22Rv1 (cell line): Measurements from ENCODE around the gene DPY19L1.
"Not testable (repeated sequence)": the region's sequence is repeated elsewhere in the genome, so short reads cannot be mapped to it uniquely, and the experiment has no call there.

Experiments used
- H3K27ac ChIP-seq: fragments of 450-650 bp; 2 replicates; pipeline ENCODE4 v1.5.1; 2017
- ZFX ChIP-seq: fragments of 450-650 bp; IDR thresholded peaks from 2 replicates; pipeline ENCODE4 v1.6.1; 2017; ENCODE audit warnings: antibody characterized with exemption, borderline replicate concordance
- TF ChIP-seq, protein P1 (sequence below): fragments of 450-650 bp; IDR thresholded peaks from 2 replicates; pipeline ENCODE4 v1.5.1; 2017; ENCODE audit warnings: mild to moderate bottlenecking

The DPY19L1 gene

DNA sequence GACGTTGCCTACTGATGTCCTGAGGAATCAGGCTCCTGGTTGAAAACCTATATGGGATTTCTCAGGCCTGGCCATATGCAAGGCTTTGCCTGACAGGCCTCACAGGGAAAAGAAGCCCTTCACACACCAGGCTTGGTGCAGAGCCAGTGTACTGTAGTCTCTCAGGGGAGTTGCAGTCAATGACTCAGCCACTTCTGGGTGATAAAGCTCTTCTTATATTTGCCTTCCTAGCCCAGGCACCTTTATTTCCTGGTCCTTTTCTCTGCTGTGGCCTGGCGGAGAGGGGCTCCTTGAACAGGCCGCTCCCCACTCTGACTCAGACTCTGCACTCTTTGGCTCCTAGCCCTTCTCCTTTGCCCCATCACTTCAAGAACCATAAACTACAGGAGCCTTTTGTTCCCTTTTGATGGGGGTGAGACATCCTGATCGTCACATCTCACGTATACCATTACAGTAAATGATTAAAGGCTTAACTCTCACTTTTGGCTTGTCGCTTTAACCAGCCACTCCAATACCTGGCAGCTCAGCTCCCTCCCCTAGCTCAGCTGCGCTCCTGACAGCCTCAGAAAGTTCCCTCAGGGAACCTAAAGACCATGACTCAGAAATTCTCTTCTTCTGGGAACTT lies 33.5 kb downstream of the DPY19L1 start:
- TF ChIP-seq, protein P1, sequence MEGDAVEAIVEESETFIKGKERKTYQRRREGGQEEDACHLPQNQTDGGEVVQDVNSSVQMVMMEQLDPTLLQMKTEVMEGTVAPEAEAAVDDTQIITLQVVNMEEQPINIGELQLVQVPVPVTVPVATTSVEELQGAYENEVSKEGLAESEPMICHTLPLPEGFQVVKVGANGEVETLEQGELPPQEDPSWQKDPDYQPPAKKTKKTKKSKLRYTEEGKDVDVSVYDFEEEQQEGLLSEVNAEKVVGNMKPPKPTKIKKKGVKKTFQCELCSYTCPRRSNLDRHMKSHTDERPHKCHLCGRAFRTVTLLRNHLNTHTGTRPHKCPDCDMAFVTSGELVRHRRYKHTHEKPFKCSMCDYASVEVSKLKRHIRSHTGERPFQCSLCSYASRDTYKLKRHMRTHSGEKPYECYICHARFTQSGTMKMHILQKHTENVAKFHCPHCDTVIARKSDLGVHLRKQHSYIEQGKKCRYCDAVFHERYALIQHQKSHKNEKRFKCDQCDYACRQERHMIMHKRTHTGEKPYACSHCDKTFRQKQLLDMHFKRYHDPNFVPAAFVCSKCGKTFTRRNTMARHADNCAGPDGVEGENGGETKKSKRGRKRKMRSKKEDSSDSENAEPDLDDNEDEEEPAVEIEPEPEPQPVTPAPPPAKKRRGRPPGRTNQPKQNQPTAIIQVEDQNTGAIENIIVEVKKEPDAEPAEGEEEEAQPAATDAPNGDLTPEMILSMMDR: no peak
- TF ChIP-seq ZFX: no peak

GRCh38 chr7:35003177-35003650 lies 34.1 kb downstream of the DPY19L1 start:
- H3K27ac ChIP-seq: not testable (repeated sequence)

More for the DNA sequence above, 33.5 kb downstream of the DPY19L1 start:
- H3K27ac ChIP-seq: no peak overlapping the region

- H3K27ac ChIP-seq: not testable (repeated sequence)
Observed at GRCh38 chr7:34998335-34998734, 39.0 kb downstream of the DPY19L1 start.

DNA sequence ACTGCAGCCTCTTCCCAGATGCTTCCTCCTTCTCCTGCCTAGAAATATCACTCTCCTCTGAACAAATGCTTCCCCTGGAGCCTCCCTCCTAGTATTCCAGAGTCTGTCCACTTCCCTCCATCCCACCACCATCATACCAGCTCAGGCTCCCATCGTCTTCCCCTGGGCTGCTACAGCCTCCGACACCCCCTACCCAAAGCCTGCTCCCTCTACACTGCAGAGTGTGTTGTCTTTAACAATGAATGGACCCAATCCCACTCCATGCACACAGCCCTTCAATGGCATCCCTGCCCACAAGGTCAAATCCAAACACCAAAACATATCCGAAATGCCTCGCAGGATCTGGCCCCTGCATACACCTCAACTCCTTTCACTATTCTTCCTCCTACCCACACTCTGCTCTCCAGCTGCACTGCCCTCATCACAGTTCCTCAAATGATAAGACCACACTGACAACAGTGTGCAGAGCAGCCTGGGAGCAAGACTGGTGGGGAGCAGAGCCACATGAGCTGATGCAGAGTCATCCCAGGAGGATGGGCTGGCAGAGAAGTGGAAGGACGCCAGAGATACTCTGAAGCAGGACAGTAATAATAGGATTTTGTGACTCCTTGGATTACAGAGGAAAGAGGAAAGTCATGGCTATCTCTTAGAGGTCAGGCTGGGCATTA lies 40.7 kb downstream of the DPY19L1 start:
- H3K27ac ChIP-seq: not testable (repeated sequence)

DNA sequence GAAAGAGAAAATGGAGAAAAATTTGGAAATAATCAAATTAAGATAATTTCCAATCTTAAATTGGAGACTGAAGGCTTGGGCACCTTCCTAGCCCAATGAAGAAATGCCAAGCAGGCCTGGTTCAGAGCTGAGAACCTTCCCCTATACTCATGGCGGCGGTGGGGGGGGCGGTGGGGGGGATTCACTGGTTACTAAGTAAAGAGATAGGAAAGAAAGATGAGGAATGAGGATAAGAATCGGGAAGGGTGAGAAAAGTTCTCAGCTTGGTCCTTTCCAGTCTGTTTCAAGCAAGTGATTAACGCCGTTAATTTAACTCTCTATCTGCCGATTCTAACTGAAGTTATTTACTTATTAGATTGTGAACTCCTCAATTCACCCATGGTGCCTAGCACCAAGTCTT lies 41.5 kb downstream of the DPY19L1 start:
- TF ChIP-seq, protein P1: no peak
- TF ChIP-seq ZFX: no peak
- no peak overlapping the region for H3K27ac ChIP-seq

GRCh38 chr7:34991938-34992840 lies 45.1 kb downstream of the DPY19L1 start:
- no peak overlapping the region for H3K27ac ChIP-seq

DNA sequence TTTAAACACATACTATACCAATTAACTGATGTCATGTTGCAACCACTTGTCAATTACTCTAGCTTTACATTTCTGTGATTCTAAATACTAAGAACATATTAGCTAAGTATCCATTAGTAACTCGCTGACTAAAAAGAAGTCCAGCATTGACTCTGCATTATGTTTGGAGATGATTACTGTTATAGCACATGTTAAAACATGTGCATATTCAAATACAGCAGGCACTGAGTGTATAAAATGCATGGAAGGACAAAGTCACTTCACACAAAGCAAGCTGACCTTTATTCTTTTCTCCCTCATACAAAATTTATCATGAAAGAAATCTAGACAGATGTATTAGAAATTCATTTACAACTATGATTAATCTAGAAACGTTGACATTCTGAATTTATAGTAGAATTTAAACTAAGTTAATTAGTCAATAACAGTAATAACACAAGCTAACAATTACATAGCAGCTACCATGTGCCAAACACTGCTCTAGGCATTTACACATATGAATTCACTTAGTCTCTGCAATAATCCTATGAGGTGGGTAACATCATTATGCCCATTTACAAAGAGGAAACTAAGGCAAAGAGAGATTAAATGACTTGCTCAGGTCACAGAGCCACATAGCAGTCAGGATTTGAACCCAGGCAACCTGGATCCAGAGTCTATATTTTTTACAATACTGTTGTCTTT lies 48.7 kb downstream of the DPY19L1 start:
- H3K27ac ChIP-seq: not testable (repeated sequence)

More at GRCh38 chr7:34991938-34992840, 45.1 kb downstream of the DPY19L1 start:
- TF ChIP-seq, protein P1: no peak
- TF ChIP-seq ZFX: no peak

DNA sequence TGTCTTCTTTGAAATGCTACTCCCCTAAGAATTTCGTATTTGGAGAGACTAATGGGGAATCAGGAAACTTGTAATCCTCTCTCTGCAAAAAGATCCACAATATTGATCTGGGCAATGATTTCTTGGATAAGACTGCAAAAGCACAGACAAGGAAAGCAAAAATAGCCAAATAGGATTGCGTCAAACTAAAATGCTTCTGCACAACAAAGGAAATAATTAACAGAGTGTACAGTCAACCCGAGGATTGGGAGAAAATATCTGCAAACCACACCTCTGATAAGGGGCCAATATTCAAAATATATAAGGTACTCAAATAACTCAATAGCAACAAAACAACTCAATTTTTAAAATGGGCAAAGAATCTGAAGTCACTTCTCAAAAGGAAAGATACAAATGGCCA lies 52.1 kb downstream of the DPY19L1 start:
- not testable (repeated sequence) for H3K27ac ChIP-seq

GRCh38 chr7:34984140-34984539 lies 53.1 kb downstream of the DPY19L1 start:
- H3K27ac ChIP-seq: not testable (repeated sequence)

DNA sequence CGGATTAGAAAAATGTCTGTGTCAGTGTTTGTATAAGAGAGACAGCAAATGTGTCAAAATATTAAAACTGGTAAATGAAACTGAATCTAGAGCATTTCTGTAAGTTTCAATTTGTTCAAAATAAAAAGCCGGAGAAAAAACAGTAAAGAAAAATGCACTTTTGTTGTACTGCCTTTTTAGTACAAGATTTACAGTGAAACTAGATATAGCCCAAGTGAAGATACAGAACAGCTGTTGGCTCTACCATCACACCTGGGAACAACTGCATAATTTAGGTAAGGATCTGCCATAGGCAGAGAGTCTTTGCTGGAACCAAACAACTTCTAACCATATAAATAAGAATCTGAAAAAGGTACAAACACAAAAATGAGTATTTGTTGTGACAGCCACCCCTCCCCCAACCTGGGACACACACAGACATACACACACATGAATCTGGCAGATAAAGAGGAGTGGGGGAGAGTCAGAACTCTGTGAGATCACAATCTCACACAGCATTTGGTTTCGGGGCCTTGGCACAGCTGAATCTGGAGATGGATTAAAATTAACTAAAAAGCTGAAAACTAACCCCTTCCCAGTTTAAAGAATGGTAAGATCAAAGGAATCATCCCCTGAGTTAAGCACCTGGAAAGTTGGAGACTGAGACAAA lies 54.8 kb downstream of the DPY19L1 start:
- H3K27ac ChIP-seq: no peak overlapping the region
- TF ChIP-seq, protein P1: no peak
- no peak for TF ChIP-seq ZFX

- not testable (repeated sequence) for H3K27ac ChIP-seq
Observed at GRCh38 chr7:34979124-34979523, 58.2 kb downstream of the DPY19L1 start.
